HG02981 (cell line): Measurements from ENCODE around the gene NOX5.

Experiments used
- ATAC-seq: cut with Tn5 transposase; IDR thresholded peaks from one replicate; pipeline ENCODE4 v1.9.1; 2021; ENCODE audit warnings: mild to moderate bottlenecking, moderate library complexity; ENCODE audit not compliant: unreplicated experiment

NOX5 gene

GRCh38 chr15:68990231-68990991, 24.1 kb upstream of the NOX5 start:
- no peak for ATAC-seq

- no peak for ATAC-seq
Measured at GRCh38 chr15:68990992-68991500, 23.4 kb upstream of the NOX5 start.

GRCh38 chr15:68991723-68992122, 22.8 kb upstream of the NOX5 start:
- ATAC-seq = no peak

- ATAC-seq = no peak
Measured at GRCh38 chr15:68992696-68993095, 21.8 kb upstream of the NOX5 start.

DNA sequence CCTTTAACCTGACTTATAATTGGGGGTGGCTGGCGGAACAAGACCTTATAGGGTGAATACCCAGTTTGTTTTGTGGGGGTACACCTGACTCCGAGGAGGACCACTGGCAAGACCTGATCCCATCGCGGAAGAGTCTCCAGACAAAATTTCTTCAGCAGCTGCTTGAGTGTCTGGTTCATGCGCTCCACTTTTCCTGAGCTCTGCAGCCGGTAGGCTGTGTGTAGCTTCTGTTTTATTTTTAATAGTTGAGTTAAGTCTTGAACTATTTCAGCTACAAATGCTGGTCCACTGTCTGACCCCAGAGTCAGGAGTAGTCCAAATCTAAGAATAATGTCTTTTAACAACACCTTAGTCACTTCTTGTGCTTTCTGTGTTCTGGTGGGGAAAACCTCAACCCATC, 21.2 kb upstream of the NOX5 start:
- no peak for ATAC-seq

GRCh38 chr15:68994149-68994548, 20.3 kb upstream of the NOX5 start:
- ATAC-seq = no peak

DNA sequence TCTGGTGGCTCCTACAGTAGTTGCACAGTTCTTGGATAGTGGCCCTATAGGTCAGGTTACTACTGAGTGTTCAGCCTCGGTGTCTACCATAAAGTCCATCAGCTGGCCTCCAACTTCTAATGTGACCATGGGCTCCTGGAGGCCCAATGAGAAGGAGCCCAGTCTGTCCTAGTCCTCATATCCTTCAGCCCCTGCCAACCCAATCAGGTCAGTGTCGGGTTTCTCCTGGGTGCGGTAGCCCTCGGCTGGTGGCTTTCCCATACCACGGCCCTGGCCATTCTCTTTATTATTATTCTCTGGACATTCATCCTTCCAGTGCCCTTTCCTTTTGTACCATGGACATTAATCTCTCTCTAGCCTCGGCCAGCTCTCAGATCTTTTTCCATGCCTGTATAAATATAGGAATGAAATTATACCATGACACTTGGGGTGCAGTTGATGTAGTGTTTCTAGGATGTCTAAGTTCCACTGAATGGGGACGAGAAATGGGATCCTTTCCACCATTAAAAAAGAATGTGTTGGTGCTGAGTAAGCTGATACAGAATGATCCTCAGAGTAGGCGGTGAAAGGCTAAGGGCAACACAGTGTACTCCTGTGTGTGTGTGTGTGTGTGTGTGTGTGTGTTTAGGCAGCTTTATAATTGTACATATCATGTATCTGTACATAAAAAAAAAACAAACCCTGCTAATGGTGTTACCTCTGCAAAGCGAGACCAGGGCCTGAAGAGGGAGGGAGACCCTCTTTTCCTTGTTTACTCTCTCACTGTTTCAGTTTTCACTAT, 19.3 kb upstream of the NOX5 start:
- no peak for ATAC-seq

DNA sequence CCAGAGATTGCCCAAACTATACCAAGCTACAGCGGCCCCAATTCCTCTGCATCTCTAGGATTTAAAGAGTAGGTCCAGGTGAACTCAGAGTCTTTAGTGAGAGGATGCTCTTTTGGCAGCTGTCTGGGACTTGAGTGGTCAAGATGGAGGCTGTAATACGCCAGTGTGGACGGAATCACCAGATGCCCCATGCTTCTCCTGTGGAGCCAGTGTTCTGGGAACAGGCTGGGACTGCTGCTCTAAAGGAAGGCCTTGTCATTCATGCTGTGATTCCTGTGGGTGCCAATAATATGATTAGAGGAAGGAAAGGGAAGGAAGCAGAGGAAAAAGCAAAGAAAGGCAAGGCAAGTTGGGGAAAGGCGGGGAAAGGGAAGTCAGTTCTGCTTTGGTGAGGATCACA, 17.4 kb upstream of the NOX5 start:
- ATAC-seq = no peak

DNA sequence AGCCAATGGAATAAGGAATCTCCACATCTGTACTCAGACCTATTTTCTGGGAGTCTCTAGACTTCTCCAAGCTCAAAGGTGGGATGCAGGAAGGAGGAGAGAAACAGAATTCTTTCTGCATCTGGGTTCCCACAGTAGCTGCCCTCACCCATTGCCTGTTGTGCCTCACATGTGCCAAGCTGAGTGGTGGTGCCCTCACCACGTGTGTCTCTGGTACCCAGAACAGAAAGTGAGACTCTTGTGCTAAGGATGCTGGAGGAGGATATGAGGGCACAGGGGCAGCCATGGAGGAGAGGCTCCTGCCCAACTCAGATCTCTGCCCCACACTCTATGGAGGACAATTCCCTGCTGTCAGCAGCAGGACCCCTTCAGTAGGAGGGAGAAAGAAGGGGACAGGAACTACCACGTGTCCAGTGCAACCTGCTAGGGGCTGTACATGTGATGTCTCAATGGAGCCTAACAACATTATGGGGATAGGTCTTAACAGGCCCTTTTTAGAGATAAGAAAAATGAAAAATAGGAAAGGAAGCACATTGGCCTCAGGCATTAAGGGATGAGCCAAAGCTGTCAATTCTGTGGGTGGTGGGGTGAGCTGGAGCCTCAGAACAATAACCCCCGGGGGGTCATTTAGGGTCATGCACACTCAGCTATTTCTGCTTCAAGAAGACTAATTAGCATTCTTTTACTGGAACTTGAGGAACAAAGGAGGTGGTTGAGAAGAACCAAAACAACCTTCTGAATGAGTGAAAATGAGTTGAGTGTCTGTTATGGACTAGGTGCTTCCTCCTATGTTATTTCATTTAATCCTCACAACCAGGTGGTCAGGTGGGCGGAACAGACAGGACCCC, 16.3 kb upstream of the NOX5 start:
- ATAC-seq = no peak

DNA sequence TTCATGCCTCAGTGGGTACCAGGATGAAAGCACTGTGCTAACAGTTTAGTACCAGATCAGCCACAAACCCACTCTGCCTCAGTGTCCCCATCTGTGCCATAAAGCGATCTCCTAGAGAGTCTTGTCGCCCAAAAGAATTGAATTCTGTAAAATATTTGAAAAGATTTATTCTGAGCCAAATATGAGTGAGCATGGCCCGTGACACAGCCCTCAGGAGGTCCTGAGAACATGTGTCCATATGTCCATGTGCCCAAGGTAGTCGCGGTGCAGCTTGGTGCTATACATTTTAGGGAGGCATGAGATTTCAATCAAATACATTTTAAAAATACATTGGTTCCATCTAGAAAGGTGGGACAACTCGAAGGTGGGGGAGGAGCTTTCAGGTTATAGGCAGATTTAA, 15.4 kb upstream of the NOX5 start:
- ATAC-seq = no peak

DNA sequence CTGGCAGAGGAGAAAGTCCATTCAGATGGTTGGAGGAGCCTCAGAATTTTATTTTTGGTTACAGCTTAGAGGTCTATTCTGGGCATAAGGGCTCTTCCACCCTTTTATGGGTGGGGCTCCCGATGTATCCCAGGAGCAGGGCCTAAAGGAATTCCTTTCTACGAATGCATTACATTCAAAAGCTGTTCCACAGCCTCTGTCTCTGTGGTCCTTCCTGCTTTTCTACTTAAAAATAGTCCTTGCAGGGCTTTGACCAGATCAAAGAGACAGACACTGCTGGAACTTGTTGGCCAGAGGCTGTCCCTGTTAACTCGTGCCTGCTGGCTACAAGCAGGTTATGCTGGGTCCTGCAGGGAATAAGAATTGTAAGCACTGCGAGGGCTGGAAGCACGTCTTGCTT, 14.4 kb upstream of the NOX5 start:
- ATAC-seq = no peak

DNA sequence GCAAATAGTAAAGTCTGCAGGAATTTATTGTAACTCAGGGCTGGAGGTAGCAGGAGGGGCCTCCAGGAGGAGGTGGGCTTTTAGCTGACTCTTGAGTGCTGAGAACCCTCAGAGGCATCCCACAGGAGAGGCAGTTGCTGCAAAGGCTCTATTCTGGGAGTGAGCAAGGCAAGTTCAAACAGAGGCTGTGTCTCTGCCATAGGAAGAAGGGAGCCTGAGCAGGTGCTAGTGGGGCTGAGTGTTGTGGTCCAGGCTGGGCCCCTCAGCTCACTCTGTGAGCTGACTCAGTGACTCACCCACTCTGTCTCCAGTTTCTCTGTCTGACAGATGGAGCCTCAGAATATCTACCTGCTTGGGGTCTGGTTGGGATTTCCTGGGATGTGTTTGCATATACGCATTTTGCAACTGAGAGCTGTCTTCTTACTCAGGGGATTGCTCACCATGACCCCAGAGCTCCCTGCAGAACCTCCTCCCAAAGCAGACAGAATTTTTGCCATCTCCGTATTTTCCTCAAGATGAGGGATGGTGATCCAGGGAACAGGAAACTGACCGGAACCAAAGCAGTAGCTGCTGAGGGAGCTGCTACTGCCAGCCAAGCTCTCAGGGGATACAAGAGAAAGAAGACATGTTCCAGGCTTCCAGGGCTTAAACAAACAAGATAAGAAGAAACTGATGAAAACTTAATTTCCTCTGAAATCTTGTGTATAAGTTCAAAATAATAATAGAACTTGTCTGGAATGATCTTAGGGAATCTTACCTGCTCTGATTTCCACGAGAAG, 13.6 kb upstream of the NOX5 start:
- no peak for ATAC-seq

DNA sequence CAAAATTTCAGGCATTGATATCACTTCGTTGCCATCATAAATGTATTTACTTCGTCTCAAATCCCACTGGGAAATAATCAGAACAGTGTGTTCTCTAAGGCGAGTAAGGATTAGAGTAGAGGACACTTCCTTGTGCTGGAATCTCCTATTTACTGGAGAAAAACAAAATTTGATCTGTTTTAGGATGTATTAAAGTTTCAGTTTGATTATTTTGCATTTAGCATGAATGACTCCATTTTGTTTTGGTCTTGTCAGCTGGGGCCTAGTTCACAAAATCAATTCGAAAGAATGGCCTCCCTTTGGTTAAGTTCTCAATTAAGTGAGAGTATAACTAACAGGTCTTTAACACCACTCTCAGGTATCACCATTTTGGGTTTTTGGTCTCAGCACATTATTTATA, 11.7 kb upstream of the NOX5 start:
- no peak for ATAC-seq

DNA sequence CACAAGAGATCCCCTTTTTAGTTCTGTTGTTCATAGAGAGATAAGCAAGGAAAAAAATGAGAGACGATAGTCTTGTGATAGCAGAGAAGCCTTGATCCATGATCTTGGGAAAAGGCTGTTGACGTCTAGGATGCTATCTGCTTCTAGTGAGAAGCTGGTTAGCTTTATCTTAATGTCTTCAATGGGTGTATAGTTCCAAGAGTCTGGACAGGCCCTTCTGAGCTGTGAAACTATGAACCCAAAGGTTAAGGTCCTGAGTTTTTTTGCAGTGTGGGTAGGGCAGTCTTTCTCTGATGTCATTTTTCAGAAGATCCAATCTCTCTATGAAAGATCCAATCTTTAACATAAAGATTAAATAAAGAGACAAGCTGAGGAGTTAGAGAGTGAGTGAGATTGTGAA, 10.5 kb upstream of the NOX5 start:
- no peak for ATAC-seq

DNA sequence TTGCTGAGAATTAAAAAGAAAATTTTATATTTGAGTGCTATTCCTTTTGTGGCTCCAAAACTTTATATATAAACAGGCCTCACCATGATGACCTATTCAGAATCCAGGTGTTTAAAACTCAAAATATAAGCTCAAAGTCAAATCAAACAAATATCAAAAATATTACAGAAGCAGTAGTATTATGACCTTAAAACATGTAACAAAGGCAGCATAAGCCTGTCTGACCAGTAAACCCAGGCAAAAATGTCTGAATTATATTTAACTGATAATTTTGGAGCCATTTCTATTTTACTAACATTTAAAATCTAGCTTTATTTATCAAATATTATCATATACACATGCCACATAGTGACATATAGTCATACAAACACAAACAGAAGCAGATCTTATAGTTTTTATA, 6.4 kb upstream of the NOX5 start:
- ATAC-seq = no peak

GRCh38 chr15:69009341-69009740, 5.2 kb upstream of the NOX5 start:
- no peak for ATAC-seq

DNA sequence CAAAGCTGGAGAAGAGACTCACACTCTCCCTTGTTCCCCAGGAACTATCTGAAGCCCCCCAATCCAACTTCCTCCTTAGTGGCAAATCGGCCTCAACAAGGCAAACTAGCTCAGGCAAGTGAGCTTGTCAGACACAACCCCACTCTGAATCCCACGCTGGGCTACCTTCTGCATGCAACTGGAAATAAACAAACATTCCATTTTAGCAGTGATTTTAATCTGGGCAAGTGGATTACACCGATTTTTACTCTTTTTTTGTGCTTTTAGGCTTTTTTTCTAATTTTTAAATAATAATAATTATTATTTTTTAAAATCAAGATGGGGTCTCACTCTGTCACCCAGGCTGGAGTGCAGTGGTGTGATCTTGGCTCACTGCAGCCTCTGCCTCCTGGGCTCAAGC, 2.9 kb upstream of the NOX5 start:
- no peak for ATAC-seq

DNA sequence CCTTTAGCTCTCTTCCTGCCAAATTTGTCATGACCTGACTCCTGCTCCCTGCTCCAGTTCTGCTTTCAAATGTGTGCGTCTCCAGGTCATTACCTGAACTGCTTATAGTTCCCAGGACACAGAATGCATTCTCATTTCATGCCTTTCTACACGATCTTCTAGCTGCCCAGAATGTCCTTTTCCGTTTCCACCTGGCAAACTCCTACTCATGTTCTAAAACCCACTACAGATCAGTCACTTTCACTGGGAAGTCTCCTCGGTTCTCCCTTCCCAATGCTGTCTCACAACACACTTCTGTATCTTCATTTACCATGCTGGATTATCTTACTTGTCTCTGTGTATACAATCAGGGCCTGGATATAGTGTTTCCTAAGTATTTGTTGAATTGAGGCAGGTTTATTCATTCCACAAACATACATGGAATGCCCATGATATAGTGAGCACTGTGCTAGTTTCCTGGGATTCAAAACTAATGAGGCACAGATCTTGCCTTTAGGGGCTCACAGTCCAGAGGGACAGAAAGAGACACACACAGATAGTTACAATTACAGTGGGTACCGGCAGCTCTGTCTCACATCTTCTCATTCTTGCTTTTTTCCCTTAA, 1.6 kb upstream of the NOX5 start:
- no peak for ATAC-seq

- ATAC-seq = no peak
Measured at GRCh38 chr15:69013726-69014406, 629 bp upstream of the NOX5 start.

GRCh38 chr15:69015591-69015990, 1.1 kb downstream of the NOX5 start:
- no peak for ATAC-seq
